IPS-18c (cell line): ENCODE measurements around the gene SEBOX.
A peak's percentile ranks its signal among the peaks of the same experiment; 100 is the strongest.

Experiments used
- H3K4me3 ChIP-seq: 2 replicates; pipeline ENCODE4 v1.7.0; 2013; ENCODE audit warnings: low read depth, mild to moderate bottlenecking, low read length, moderate library complexity; ENCODE audit not compliant: insufficient read depth
- H3K9me3 ChIP-seq: one replicate; pipeline ENCODE4 v1.6.1; 2013; ENCODE audit warnings: mild to moderate bottlenecking, low read length, moderate library complexity; ENCODE audit not compliant: control insufficient read depth, insufficient read depth

The SEBOX gene

GRCh38 chr17:28334666-28335200 is 30.3 kb downstream of the SEBOX start:
- peak overlapping the region; percentile 93 for H3K4me3 ChIP-seq
- no peaks in the 10 kb centered on the region for H3K9me3 ChIP-seq

- H3K4me3 ChIP-seq: peak overlapping the region; percentile 93
- H3K9me3 ChIP-seq: no peaks in the 10 kb centered on the region
Measured at GRCh38 chr17:28334171-28334570, 30.8 kb downstream of the SEBOX start.

DNA sequence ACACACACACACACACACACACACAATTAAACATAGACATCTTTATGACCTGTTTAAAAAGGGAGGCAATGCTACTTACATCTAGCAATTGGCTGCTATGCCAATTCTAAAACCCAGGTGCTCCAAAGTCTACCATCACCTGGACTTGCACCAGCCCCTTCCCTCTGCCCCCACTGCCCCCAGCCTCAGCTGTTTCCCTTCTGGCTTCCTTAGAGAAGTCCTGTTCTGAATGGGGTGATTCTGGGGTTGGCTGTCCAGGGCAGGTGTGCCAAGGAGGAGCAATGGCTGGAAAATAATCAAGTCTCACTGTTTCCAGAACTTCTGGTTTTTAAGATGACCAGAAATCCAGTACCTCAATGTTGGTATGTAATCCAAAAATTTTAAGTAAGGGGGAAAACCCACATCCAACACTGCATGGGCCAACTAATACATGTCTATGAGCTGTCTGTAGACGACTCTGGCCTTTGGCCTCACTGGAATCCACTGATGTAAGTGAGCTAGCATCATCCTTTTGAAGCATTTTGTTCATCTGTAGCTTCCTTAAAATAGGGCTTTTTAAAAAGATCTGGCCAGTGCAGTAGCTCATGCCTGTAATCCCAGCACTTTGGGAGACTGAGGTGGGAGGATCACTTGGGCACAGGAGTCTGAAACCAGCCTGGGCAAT is 31.8 kb downstream of the SEBOX start:
- Histone ChIP-seq H3K4me3 (no peak overlapping the region), H3K9me3 (no peaks in the 10 kb centered on the region)

DNA sequence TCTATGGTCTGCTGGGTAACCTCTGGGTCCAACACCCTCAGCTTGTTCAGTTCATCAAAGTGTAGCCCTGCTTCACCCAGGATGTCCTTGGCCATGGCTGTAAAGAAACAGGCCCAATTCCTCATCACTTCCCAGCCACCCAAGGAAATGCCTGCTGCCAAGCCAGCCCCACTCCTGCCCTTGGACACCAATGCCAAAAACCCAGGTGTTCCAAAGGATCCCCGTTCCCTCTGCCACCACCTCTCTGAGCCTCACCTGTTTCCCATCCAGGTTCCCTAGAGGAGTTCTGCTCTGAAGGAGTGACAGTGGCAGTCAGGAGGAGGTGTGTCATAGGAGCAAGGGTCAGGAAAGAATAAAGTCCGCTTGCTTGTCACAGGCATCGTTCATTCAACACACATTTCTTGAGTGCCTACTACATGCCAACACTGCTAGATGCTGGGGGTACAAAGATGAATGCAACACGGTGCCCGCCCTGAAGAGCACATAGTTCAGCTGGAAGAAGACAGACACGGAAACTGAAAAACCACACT is 33.0 kb downstream of the SEBOX start:
- Histone ChIP-seq H3K9me3 (no peaks in the 10 kb centered on the region), H3K4me3 (no peak overlapping the region)

GRCh38 chr17:28330671-28331070 is 34.3 kb downstream of the SEBOX start:
- peaks cover 2% of the 10 kb centered on the region for H3K9me3 ChIP-seq
- H3K4me3 ChIP-seq: no peak overlapping the region

DNA sequence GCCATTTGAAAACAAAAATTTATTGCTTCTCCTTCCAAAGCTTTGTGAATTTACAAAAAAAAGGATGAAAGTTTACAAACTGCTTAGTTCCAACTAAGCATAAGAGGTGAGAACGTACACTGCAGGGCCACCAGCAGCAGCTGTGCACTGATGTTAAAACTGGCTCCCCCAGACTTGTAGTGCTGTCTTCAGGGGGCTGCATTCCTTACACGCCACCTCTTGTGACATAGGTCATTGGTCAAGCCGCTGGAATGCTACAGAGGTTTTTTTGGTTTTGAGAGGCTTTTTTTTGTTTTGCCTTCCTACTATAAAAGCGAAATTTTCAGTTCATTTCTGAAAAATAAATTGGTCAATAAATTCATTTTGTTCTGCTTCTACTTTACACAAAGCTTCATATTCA is 36.7 kb downstream of the SEBOX start:
- H3K4me3 ChIP-seq: no peak overlapping the region
- peaks cover 2% of the 10 kb centered on the region for H3K9me3 ChIP-seq

GRCh38 chr17:28327709-28328108 is 37.3 kb downstream of the SEBOX start:
- H3K4me3 ChIP-seq: no peak overlapping the region

DNA sequence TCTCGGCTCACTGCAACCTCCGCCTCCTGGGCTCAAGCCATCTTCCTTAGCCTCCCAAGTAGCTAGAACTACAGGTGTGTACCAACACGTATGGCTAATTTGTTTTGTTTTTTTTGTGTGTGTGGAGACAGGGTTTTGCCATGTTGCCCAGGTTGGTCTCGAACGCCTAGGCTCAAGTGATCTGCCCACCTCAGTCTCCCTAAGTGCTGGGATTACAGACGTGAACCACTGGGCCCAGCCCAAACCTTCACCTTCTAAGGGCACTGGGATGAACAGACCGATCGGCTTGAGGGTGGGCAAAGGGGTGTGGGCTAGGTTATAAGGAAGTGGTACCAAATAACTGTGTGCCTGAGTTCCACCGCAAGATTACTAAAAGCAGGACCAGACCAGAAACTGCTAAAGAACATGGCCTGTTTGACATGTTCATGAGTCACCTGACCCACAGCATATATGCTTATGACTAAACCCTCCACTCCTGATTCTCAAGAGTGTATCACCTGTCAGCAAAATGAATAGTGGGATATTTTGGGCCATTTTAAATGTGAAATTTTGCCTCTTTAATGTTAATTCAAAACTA is 37.9 kb downstream of the SEBOX start:
- H3K9me3 ChIP-seq: peaks cover 2% of the 10 kb centered on the region

More at GRCh38 chr17:28327709-28328108, 37.3 kb downstream of the SEBOX start:
- peaks cover 2% of the 10 kb centered on the region for H3K9me3 ChIP-seq

DNA sequence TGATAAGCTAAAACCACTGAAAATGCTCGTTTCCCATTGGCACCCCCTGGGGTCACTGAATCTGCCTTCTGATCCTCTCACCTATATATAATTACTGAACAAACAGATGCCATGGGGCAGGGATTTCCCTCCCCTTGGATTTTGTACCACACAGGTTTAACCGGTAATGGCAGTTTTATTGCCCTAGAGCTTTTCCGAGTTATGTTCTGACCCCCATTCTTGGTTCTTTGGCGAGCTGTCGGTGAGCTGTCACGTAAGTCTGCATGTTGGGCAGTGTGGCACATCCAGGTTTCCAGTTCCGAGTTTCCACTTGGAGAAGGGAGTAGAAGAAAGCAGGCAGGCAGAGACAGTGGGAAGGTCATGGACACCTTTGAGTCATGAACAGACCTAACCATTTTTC is 38.9 kb downstream of the SEBOX start:
- H3K9me3 ChIP-seq: peaks cover 2% of the 10 kb centered on the region
- no peak overlapping the region for H3K4me3 ChIP-seq

More for the DNA sequence above, 37.9 kb downstream of the SEBOX start:
- H3K4me3 ChIP-seq: no peak overlapping the region

GRCh38 chr17:28325211-28325610 is 39.8 kb downstream of the SEBOX start:
- H3K4me3 ChIP-seq: no peak overlapping the region

DNA sequence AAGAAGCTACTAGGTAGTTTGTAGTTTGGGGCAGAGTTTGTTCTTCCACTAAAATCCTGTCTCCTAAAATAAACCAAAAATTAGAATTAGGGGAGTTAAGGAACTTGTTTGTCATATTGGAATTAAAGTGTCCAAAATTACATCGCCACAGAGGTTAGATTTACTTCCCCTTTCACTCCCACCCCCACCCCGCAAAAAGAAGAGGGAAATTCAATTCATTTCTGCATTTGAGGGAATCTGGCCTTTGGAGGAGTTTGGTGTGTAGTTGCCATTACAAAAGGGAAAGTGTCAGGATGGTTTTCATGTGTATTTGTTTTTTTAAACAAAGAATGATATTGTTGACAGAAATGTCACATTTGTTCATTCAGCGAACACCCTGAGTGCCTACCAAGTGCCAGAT is 40.2 kb downstream of the SEBOX start:
- Histone ChIP-seq H3K4me3 (no peak overlapping the region), H3K9me3 (peaks cover 2% of the 10 kb centered on the region)

More at GRCh38 chr17:28325211-28325610, 39.8 kb downstream of the SEBOX start:
- peaks cover 2% of the 10 kb centered on the region for H3K9me3 ChIP-seq

- no peak overlapping the region for H3K4me3 ChIP-seq
- peaks cover 2% of the 10 kb centered on the region for H3K9me3 ChIP-seq
Measured at GRCh38 chr17:28324267-28324745, 40.7 kb downstream of the SEBOX start.

- H3K4me3 ChIP-seq: peak overlapping the region; percentile 81
Measured at GRCh38 chr17:28320215-28321061, 44.6 kb downstream of the SEBOX start.

GRCh38 chr17:28319598-28319935 is 45.4 kb downstream of the SEBOX start:
- H3K9me3 ChIP-seq: no peaks in the 10 kb centered on the region
- H3K4me3 ChIP-seq: peak overlapping the region; percentile 81

More at GRCh38 chr17:28320215-28321061, 44.6 kb downstream of the SEBOX start:
- no peaks in the 10 kb centered on the region for H3K9me3 ChIP-seq

DNA sequence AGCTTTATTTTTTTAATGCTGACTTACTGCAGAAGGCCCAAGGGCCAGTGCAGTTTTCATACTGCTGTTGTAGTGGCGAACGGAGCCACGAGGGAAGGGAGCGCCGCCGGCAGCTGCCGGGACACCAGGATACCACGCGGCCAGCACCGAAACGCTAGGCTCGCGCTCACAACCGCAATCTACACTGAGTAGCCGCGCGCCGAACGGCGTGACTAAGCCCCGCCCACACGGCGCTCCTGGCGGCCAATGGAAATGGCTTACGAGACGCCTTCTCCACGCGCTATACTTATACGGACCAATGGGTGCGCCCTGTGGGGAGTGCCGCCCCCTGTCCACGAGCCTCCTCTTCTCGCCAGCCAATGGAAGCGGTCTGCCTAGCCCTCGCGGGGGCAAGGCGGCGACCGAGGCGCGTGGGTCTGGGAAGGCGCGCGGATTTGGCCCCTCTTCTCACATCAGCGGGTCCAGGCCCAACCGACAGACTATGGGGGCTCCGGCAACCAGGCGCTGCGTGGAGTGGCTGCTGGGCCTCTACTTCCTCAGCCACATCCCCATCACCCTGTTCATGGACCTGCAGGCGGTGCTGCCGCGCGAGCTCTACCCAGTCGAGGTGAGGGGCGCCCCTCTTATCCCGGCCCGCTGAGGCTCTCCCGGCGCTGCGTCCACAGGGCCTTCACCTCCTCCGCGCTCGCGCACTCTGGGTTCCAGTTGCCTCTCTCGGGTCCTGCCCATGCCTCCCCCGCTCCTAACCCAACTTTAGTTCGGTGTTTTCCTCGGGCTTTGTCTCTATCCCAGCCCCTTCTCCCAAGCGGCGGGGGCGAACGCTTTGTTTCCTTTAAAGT is 46.0 kb downstream of the SEBOX start, which contains the start of gene TMEM97:
TMEM97 (plus strand) TSS at position 442 of the 839 bp plus-strand sequence; CDS start at position 482, 40 bp downstream.
- H3K9me3 ChIP-seq: no peaks in the 10 kb centered on the region
- H3K4me3 ChIP-seq: peak within 1 kb of the TSS; percentile 81

DNA sequence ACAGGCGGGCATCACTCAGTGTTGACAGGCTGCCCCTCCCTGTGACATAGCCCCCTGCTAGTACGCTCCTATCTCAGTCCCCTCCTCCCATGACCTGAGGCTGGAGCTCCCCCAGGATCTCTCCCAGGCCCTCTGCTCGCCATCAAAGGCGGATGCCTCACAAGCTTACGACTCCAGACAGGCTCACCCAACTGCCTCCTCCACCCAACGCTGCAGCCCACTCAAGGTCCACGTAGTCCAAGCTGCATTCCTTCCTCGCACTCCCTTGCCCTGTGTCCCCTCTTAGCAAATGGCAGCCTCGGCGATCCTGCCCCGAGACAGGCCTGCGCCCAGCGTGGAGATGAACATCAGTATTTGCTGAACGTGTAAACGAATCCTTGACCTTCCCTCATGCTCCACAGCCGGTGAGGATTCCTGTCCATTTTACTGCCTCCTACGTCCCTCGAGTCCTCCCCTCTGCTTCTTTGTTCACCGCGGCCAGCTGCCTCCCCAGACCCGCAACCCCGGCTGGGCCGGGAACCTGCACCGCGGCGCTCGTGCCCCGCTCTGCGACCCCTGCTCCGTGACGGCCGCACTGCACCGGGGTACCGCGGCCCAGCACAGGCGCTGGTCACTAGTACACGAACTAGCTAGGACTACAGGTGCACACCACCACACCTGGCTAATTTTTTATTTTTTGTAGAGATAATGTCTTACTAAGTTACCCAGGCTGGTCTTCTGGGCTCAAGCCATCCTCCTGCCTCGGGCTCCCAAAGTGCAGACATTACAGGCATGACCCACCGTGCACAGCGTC is 46.8 kb downstream of the SEBOX start:
- no peaks in the 10 kb centered on the region for H3K9me3 ChIP-seq
- peak overlapping the region; percentile 81 for H3K4me3 ChIP-seq
